HFF-Myc (cell line): ENCODE data around the gene CNIH4.
A peak's percentile ranks its signal among the peaks of the same experiment; 100 is the strongest.

Experiments used
- DNase-seq: peaks from one replicate; pipeline ENCODE4 v3.0.0-alpha.2; 2011; ENCODE audit warnings: low read depth; ENCODE audit errors: extremely low read depth
- H3K4me3 ChIP-seq: replicated peaks from 2 replicates; pipeline ENCODE4 v1.5.1; 2011; ENCODE audit warnings: low read depth, mild to moderate bottlenecking, control low read depth, low read length
- CTCF ChIP-seq: IDR thresholded peaks from 2 replicates; pipeline ENCODE4 v1.5.1; 2012; ENCODE audit warnings: mild to moderate bottlenecking, low read depth, low read length, control low read depth; ENCODE audit errors: missing control alignments

The CNIH4 gene

GRCh38 chr1:224325959-224326358 lies 30.7 kb upstream of the CNIH4 start:
- TF ChIP-seq CTCF: no peak
- no peak for DNase-seq
- H3K4me3 ChIP-seq: no peak overlapping the region

DNA sequence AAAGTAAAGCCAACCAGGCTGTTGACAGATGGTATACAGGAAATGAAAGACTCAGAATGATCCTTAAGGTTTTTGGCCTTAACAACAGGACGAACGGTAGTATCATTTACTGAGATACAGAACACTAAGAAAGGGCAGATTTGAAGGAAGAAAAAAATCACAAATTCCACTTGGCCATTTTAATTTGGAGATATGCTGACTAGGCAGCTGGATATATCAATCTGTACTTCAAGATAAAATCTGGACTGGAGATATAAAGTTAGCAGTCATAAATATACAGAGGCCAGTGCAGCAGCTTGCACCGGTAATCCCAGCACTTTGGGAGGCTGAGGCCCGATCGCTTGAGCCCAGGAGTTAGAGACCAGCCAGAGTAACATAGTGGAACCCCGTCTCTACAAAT lies 28.0 kb upstream of the CNIH4 start:
- peak overlapping the region; percentile 92 for H3K4me3 ChIP-seq
- TF ChIP-seq CTCF: no peak
- no peak for DNase-seq

- TF ChIP-seq CTCF: no peak
- peak overlapping the region; percentile 92 for H3K4me3 ChIP-seq
These were observed 27.2 kb upstream of the CNIH4 start for GRCh38 chr1:224329484-224329841.

DNA sequence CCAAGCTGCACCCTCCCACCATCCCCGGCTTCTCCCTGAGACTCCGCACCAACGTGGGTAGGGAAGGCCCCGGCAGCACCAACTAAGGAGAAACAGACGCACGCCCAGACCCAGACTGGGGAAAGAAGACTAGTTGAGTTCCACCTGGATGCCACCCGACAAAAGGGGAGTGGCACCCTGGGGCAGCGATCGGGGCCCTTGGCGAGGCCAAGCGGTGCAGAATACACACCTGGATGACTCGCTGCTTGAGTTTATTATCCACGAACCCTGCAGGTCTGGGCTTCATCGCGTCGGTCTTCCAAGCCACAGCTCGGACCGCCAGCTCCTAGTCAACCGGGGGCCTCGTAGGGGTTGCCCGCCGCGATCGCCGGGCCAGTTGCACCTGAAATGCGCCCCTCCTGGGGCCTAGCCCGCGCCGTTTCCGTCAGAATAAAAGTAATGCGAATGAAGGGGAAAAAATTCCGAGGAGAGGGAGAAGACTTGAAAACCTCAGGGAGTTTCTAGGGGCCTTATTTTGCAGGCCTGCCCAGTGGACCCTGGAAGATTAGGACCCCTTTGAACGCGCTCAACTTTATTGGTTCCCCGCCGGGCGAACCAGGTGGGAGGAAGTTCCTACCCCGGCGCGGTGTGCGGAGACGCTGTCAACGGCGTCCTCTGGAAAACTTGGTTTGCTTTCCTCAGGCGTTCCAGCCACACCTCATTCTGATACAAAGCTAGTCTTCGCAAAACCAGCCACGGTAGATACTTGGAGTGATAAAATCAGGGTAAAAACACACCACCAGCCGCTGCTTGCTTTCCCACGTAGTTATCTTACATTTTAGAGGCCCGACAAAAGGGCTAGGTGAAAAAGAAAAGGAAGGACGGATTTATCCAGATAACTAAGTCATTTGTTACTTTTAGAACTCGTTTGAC lies 26.6 kb upstream of the CNIH4 start, which contains the start of gene NVL:
Gene NVL (minus strand): TSS at position 331 of the 912 bp plus-strand sequence. CDS start 45 bp downstream, at position 286.
- DNase-seq: peak; percentile 75
- H3K4me3 ChIP-seq: peak within 1 kb of the TSS; percentile 92
- no peak for TF ChIP-seq CTCF

More at GRCh38 chr1:224329484-224329841, 27.2 kb upstream of the CNIH4 start:
- DNase-seq: no peak

DNA sequence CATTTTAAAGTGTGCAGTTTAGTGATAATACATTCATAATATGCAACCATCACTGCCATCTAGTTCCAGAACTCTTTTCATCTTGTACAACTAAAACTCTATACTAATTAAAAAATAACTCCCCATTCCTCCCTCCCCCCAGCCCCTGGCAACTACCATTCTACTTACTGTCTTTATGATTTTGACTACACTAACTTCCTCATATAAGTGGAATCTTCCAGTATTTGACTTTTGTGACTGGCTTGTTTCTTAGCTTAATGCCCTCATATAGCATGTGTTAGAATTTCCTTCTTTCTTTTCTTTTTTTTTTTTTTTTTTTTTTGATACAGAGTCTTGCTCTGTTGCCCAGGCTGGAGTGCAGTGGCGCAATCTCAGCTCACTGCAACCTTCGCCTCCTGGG lies 25.4 kb upstream of the CNIH4 start:
- no peak overlapping the region for H3K4me3 ChIP-seq
- DNase-seq: no peak
- no peak for TF ChIP-seq CTCF

- no peak overlapping the region for H3K4me3 ChIP-seq
- no peak for DNase-seq
- TF ChIP-seq CTCF: no peak
These were observed 24.9 kb upstream of the CNIH4 start for GRCh38 chr1:224331824-224332223.
